NCI-H1694 (cell line): ENCODE data around the gene PRLR.
"Not testable (repeated sequence)": the region's sequence is repeated elsewhere in the genome, so short reads cannot be mapped to it uniquely, and the experiment has no call there.

Experiments used
- DNase-seq: peaks from one replicate; lab custom pipeline; 2025; lab: John Stamatoyannopoulos, UW

Gene PRLR

DNA sequence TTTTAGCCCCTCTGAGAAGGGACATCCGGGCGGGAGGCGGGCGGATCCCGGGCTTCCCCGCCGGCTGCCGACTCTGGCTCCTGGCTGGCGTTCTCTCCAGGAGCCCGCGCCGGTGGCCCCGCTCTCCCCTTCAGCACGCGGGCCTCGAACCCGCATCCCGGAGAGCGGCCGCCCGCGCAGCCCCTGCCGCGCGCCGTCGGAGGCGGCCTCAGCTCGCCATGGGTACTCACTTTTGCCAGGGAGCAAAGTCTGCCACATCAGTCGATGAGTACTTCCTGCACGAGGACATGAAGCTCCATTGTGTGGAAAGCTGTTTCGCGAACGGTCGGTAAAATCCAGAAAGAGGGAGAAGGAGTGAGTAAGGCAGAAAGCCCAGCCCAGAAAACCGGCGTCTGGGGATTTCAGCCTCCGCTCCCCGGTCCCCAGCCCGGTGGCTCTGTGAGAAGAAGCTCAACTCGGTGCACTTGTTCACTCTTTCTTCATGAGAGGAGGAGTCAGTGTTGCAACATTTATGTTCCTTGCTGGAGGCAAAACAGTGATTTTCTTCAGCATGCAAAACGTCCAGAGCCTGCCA is at the start of gene PRLR:
Gene PRLR (minus strand): TSS at position 450 of the 574 bp plus-strand sequence. CDS start 140,867 bp downstream, outside the sequence.
- DNase-seq, result no peak

DNA sequence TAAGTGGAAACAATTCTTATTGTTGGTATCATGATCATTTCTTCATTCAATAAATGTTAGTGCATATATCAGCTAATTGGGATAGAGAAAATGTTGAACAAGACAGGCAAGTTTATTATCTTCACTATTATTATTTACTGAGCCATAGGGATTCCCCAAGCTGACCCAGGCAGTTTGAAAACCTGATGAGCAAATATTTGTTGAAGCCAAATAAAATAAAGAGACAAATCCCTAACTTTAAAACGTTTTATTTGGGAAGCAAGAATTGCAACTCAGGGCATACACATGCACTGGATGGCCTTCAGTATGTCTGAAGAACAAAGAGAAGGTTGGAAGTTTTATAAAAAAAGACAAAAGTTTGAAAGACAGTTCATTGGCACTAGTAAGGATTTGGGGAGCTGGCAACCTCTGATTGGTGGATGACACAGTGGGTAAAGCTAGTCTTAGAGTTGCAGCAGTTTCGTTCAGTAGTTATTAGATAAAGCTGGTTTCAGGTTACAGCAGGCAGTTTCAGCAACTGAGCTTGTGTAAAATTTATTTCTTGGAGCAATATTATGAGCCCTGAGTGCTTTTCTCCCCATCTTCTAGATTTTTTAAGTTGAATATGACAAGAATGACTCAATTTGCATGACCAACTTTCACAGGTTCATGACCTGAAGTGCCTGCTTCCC is 44.7 kb upstream of the PRLR start:
- no peak for DNase-seq

DNA sequence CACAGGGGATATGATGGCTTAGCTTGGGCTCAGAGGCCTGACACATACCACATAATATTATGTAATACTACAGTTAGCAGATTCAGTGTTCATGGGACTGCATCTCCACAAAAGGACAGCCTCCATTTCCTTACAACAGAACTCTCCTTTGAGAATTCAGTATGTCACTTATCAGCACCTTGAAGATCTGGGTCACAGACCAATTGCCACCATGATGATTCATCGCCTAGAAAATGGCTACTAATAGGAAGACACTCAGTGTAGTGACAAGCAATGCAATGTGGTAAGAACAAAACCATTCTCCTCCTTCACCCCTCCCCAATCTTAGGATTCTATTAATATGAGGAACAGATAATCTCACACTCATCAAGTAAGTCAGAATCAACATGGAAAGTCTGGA is 38.7 kb upstream of the PRLR start:
- DNase-seq, result no peak

DNA sequence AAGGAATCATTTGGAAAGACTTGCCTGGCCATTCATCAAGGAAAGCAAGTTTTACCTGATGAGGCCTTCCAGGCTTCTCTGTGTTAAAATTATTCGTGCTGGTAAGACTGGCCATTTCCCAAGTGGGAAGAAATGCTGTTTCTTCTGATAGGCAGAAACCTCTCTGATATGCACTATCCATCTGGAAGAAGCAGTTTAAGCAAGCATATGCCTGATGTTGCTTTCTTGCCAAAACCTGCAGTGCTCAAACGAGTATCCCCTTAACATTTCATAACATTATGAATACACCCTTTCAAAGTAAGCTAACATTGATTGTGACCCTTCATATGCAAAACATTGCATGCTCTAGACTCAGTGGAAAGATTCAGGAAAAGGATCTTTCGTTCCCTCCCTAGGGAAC is 36.0 kb upstream of the PRLR start:
- no peak for DNase-seq

DNA sequence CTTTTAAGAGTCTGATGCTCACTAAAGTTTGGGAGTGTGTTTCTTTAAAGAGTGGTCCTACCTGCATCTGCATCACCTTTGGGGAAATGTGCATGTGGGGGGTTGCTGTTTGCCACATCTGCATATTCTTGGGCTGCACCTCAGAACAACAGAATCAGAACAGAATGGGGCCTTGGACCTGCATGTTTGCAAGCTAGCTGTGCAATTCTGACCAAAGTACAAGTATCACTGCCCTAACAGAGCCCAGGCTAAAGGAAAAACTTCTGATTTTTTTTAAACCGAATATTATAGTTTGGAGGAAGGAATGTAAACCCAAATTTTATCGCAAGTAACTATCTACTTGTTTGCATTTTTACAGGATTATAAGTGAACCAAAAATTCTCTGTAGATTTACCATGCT is 34.2 kb upstream of the PRLR start:
- DNase-seq, result no peak

DNA sequence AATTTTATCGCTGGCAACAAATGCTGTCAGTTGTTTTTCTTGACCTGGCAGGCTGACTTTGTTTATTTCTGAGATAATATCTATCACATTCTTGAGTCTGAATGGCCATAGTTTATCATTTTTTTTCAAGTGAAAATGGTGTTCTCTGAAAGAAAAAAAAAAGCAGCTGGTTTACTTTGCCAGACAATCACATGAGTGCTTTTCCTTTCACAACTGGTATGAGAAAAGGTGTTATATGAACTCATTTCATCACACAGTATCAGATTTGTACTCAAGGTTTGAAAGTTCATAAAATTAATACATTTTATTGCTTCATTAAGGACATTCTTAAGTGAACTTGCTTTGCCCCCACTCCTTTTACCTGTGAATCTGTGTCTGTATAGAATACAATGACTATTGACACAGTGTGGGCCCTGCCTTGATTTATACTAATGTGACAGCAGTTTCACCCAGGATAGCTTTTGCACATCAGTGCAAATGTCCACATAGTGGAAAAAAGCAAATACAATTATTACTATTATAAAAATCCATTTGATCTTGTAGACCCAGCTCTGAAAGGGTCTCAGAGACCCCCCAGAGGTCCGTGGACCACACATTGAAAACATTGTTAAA is 33.1 kb upstream of the PRLR start:
- no peak for DNase-seq

DNA sequence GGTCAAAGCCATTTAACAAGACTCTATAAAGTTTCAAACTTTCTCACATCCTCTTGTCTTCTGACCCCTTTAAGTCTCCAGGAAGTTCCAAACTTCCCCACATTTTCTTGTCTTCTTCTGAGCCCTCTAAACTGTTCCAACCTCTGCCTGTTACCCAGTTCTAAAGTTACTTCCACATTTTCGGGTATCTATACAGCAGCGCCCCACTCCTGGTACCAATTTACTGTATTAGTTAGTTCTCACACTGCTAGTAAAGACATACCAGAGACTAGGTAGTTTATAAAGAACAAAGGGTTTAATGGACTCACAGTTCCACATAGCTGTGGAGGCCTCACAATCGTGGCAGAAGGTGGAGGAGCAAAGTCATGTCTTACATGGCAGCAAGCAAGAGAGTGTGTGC is 23.3 kb upstream of the PRLR start:
- DNase-seq, result no peak

DNA sequence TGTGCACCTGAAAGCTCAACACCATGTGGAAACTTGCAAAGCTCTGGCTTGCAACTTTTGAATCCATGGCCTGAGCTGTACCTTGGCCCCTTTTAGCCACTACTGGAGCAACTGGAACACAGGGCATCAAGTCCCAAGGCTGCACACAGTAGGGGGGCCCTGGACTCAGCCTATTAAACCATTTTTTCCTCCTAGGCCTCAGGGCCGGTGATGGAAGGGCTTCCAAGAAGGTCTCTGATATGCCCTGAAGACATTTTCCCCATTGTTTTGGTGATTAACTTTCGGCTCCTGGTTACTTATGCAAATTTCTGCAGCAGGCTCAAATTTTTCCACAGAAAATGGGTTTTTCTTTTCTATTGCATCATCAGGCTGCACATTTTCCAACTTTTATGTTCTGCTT is 22.7 kb upstream of the PRLR start:
- DNase-seq, result no peak

DNA sequence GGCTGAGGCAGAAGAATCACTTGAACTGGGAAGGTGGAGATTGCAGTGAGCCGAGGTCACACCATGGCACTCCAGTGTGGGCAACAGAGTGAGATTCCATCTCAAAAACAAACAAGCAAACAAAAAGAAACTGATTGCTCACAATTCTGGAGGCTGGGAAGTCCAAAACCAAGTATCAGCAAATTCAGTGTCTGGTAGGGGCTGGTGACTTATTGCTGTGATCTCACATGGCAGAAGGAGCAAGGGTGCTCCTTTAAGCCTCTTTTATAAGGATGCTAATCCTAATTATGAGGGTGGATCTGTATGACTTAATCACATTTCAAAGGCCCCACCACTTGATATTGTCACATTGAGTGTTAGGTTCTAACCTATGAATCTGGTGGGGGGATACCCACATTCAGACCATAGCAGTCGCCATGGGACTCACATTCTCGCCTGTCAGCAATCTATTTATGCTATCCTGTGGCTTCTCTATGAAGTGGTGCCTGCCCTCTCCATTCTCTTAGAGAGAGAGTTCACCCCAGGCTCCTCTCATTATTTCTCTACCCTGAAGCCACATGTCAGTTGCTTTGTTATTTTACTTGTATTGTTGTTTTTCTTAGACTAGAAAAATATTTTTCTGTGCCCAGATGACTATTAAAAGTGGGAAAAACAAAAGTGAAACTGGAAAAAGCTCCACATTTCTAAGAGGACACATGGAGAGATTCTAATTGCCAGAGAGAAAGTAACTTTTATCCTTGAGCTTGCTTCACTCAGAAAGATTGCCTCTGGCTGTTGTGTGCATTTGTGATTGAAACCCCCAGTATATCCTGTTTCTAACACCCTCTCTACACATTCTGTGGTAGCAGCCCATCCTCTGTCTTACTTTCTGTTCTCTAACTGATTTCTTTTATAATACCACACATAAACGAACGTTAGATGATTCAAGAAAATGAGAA is 18.8 kb upstream of the PRLR start:
- DNase-seq, result no peak

DNA sequence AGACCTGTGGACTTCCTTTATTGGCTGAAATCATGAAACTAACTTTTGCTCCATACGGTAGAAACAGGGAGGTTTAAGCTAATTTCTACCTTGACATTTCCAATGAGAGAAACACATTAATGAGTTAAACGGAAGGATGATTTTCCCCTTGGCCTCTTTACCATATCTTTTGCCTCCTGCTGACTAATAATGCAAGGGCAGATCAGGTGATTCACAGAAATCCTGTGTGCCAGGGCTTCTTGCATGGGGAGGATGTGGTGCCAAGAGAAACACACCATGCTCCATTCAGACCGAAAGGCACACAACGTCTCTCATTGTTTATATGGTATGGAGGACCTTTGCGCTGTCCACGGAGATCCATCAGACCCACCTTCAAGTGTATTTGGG is 17.4 kb upstream of the PRLR start:
- no peak for DNase-seq

DNA sequence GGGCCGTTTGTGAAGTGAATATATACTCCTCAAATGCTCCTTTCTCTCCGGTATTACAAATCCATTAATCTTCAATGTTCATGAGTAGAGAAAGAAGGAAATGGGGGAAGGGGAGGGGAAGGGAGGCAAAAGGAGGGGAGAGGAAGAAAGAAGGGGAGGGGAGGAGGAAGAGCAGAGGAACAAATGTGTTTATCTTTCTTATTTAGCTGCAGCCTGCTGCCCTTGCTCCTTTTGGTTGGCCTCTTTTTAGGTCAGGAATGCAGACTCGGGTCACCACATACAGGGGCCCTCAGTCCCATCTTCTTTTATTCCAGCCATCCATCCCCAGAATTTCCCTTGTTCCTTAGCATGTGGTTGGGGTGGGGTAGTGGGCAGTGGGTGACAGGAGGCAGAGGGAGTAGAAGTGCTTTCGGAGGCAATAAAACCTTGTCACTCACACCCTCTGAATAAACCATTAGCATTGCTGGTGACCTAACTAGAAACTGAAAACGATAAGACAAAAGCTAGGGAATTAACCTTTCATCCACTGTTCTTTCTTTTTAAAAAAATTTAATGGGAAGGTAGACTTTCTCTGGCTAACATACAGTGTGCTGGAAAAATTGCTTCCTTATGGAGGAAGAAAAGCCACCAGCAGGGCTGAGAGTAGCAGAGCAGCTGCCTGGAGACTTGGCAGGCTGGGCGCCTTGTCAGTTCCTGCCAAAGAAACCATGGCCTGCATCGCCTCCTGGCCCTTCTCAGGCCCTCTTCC is 16.8 kb upstream of the PRLR start:
- no peak for DNase-seq

DNA sequence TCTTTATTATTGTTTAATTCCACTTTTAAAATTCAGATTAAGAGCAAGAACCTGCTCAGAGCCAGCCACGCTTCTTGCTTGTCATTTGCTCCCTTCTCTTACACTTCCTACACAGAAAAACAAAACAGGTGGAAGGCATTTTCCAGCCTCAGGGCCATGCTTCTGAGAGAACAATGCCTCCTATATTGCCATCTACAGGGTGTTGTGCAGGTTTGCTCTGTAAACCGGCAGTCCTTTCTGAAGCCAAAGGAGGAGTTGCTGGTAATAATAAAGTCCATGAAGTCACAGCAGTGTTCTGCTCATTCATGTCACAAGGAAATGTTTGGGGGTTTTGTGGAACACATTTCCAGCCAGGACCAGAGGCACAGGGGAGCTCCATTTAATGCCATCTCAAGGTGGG is 16.1 kb upstream of the PRLR start:
- DNase-seq, result no peak

DNA sequence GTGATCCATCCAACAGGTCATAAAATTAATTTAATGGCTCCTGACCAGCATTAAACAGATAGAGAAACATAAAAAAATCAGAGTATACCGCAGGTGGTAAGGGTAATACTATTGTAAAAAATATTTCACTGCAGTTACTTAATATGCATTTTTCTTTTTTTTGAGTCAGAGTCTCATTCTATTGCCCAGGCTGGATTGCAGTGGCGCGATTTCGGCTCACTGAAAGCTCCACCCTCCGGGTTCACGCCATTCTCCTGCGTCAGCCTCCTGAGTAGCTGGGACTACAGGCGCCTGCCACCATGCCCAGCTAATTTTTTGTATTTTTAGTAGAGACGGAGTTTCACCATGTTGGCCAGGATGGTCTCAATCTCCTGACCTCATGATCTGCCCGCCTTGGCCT is 15.1 kb upstream of the PRLR start:
- not testable (repeated sequence) for DNase-seq

DNA sequence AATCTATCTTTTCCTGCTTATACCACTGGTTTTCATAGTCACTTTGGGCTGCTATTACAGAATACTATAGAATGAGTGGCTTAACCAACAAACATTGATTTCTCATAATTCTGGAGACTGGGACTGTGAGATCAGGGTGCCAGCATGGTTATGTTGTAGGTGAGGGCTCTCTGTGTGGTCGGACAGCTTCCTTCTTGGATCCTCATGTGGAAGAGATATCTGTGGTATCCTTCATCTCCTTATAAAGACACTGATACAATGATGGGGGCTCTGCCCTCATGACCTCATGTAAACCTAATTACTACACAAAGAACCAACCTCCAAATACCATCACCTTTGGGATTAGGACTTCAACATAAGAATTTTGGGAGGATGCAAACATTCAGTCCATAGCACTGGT is 13.9 kb upstream of the PRLR start:
- no peak for DNase-seq

DNA sequence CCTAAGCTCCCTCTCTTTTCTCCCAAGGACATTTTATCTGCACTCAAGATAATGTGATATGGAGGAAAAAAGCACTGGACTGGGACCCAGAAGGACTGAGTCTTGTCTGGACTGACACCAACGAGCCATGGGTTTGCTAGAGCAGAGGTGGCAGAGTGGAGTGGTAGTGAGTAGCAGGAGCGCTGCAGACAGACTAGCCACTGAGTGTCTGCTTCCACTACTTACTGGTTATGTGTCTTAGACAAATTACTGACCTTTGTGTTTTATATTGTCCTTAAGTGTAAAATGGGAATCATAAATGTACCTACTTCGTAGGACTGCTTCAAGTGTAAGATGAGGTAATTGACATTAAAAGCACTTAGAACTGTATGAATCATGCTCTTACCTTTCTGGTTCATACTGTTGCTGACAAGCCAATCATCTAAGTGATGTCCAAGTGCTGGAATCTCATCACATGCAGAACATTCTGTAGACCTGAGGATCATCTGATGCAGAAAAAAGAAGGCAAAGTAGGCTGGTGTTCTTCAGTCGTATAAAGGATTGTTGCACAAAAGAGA is 12.5 kb upstream of the PRLR start:
- no peak for DNase-seq

DNA sequence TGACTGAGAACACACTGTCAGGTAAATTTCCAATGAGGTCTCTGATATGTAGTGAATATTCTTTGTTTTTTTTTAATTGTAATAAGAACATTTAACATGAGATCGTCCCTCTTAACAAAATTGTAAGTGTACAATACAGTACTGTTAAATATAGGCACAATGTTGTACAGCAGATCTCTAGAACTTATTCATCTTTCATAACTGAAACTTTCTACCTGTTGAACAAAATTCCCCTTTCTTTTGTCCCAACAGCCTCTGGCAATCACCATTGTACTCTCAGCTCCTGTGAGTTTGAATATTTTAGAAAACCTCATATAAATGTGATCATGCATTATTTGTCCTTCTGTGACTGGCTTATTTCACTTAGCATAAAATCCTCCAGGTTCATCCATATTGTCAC is 10.6 kb upstream of the PRLR start:
- DNase-seq, result no peak

DNA sequence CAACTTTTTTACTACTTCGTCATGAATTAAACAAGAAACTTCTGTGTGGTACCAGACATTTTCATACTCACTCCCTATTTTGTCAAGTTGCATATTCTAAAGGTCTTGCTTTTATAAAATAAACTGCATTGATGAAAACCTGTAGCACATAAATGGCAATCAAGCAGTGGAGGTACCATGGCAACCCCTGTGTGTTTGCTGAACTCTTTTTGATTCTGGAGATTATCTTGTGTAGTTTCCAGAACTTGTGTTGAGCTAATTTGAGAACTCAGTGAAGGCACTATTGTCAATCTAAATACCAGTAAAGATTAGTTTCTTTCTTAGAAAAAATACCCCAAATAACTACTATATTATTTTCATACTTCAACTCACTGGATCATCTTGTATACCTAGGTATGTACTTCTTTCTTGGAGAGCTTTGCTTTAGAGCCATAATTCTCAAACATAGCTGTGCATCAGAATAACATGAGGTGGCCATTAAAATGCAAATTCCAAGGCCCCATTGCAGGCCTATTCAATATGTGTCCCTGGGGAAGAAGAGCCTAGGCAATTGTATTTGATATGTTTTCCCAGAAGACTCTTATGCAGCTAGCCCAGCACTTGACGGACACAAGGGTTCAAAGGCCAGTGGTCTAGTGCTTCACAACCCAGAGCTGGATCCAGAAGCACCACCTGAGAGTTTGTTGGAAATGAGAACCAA is 9.8 kb upstream of the PRLR start:
- no peak for DNase-seq

DNA sequence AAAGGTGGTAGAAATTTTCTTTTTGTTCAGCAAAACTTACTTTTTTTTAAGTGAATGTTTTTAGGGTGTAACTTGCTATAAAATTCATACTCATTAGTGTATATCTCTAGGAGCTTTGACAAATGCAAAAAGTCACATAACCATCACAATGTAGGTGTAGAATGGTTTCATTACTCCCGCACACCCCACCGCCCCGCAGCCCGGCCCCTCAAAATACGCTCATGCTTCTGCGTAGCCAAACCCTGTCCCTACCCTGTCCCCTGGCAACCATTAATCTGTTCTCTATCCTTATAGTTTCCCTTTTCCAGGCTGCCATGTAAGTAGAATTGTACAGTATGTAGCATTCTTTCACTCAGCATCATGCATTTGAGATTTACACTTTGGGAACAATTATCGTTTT is 9.2 kb upstream of the PRLR start:
- no peak for DNase-seq

DNA sequence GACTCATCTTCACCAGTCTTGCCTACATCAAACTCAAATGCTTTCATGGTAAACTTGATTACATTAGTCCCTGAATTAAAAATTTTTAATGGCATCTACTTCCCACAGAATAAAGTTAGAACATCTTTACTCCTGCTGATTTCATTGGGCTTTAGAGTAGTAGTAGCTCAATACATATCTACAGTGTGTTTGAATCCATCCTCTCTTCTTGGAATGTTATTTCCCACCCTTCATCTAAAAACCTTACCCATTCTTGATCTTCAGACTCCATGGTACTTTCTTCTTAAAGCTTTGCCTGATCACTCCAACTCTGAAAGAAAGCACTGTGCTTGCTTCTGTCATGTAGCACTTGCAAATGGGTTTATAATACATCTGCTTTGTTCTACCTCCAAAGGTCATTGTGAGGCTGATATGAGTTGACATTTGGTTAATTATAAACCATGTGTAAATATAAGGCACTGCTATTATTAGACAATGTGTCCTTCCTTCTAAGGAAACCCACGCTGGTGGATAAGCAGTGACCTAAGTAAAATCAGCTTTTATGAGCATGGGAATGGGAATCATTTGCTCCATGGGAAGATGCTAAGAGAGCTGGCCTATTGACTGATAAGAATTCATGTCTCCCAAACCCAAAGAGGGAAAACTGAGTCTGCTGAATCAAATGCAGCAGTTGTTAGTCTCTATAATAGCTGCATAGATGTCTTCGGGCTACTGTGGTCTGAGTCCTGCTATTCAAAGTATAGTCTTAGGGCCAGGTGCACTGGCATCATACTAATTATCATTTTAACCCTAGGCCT is 7.5 kb upstream of the PRLR start:
- DNase-seq, result no peak

DNA sequence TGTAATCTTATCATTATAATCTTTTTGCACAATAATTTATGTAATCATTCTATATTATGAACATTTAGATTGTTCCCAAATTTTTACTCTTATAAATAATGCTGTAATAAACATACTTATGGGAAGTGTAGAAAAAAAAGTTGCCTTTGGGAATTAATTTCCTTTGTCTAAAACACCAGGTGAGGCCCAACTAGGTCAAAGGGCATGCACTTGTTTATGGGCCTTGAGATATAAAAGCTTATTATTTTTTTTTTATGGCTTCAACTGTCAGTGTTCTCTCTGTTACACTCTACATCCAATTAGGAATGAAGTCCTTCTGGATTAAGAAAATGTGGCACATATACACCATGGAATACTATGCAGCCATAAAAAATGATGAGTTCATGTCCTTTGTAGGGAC is 6.5 kb upstream of the PRLR start:
- no peak for DNase-seq
